Lung (tissue), 12 donors: Measurements from ENCODE around the gene KCNMA1. TPM values are rescaled to one million over a fixed set of nuclear protein-coding genes. Genes with fewer than 3 reads are reported as not detected.

Source experiments
- ATAC-seq: fragments of 200-7000 bp; cut with Tn5 transposase; one replicate; pipeline ENCODE4 v1.9.1; 2020; ENCODE audit warnings: moderate number of reproducible peaks; ENCODE audit not compliant: insufficient read depth, low FRiP score
- DNase-seq, 3 donors: peaks; one replicate each; pipeline ENCODE4 v3.0.0-alpha.2; 2013 to 2017
- H3K27ac ChIP-seq, 2 donors: one replicate each; pipeline ENCODE4 v1.5.1; 2013; ENCODE audit warnings: mild to moderate bottlenecking in 2 of 2, moderate library complexity in 2 of 2, control low read depth in 1 of 2, inconsistent platforms in 1 of 2, low read depth in 1 of 2, low read length in 1 of 2
- H3K27me3 ChIP-seq, 3 donors: one replicate each; pipeline ENCODE4 v1.5.1; 2013; ENCODE audit warnings: low read length in 2 of 3; ENCODE audit not compliant: control insufficient read depth in 3 of 3, insufficient read depth in 3 of 3
- H3K36me3 ChIP-seq, 4 donors: one replicate each; pipeline ENCODE4 v1.5.1; 2013; ENCODE audit warnings: low read length in 4 of 4, mild to moderate bottlenecking in 1 of 4, moderate library complexity in 1 of 4; ENCODE audit not compliant: control insufficient read depth in 4 of 4, insufficient read depth in 4 of 4
- H3K4me1 ChIP-seq, 5 donors: one replicate each; pipeline ENCODE4 v1.5.1; 2013; ENCODE audit warnings: low read length in 5 of 5, mild to moderate bottlenecking in 2 of 5, moderate library complexity in 1 of 5; ENCODE audit not compliant: control insufficient read depth in 5 of 5, insufficient read depth in 5 of 5
- H3K4me3 ChIP-seq: one replicate; pipeline ENCODE4 v1.5.1; 2013; ENCODE audit warnings: mild to moderate bottlenecking, control low read depth, moderate library complexity
- H3K9ac ChIP-seq, 2 donors: one replicate each; pipeline ENCODE4 v1.5.1; 2013; ENCODE audit warnings: low read length in 2 of 2, control low read depth in 1 of 2; ENCODE audit not compliant: insufficient read depth in 1 of 2
- H3K9me3 ChIP-seq, 4 donors: one replicate each; pipeline ENCODE4 v1.5.1; 2013; ENCODE audit warnings: low read length in 3 of 4, mild to moderate bottlenecking in 1 of 4, moderate library complexity in 1 of 4; ENCODE audit not compliant: control insufficient read depth in 4 of 4, insufficient read depth in 3 of 4
- CTCF ChIP-seq: IDR thresholded peaks from 2 replicates; pipeline ENCODE4 v1.5.1; 2012; ENCODE audit warnings: mild to moderate bottlenecking; ENCODE audit errors: control extremely low read depth, extremely low read depth
- WGBS, 2 donors: extraction: QIAGEN DNeasy Blood & Tissue Kit; methylation state at CpG; one replicate each; pipeline ENCODE4 v1.1.7; 2013; 5-methylcytosine and 5-hydroxymethylcytosine counted together
- polyA plus RNA-seq, 2 donors: library from polyadenylated mRNA; stranded (reverse); fragments of 200-250 nt; gene quantifications; one replicate each; pipeline ENCODE4 v1.2.1, GENCODE V29; 2013
- total RNA-seq, 2 donors: library from RNA; depleted of rRNA in 1 of 2; stranded (reverse); fragments of >200 nt in 1 of 2; gene quantifications; one replicate each; pipeline ENCODE4 v1.2.1, GENCODE V29; 2014 to 2021
- donor health status: control.
- donor health status: control.
- donor health status: Bipolar disorder and iron deficiency.
- donor health status: healthy.
- donor health status: DM: yes; HTN: yes; CAD: no.

Gene KCNMA1
- total and polyA plus RNA-seq, 4 donors, result 3.8 to 13.0 (median 5.5) TPM

- no peak for ATAC-seq
- no peaks in the 10 kb centered on the region for H3K9me3 ChIP-seq
- no peak overlapping the region for H3K27ac ChIP-seq
- no peak for TF ChIP-seq CTCF
- no peaks in the 10 kb centered on the region for H3K36me3 ChIP-seq
- H3K4me1 ChIP-seq, result peaks cover 0 to 9% (median 6%) of the 10 kb centered on the region in 5 donors
- no peaks in the 10 kb centered on the region for H3K27me3 ChIP-seq
- no peak for DNase-seq
- no peak overlapping the region for H3K9ac ChIP-seq
- 32 to 42% methylated on average over 4 of the region's 4 CpGs for WGBS, 2 donors
- no peak overlapping the region for H3K4me3 ChIP-seq
These were observed 595.9 kb downstream of the KCNMA1 start for GRCh38 chr10:77041636-77042258.

GRCh38 chr10:77038407-77038806 is 599.2 kb downstream of the KCNMA1 start:
- no peak for TF ChIP-seq CTCF
- Histone ChIP-seq H3K9me3 (no peaks in the 10 kb centered on the region), H3K27me3 (no peaks in the 10 kb centered on the region), H3K36me3 (no peaks in the 10 kb centered on the region), H3K4me3 (no peak overlapping the region), H3K9ac (no peak overlapping the region), H3K4me1 (peaks cover 0 to 18% (median 3%) of the 10 kb centered on the region in 5 donors), H3K27ac (no peak overlapping the region)
- DNase-seq (no peak), ATAC-seq (no peak)
- WGBS, 2 donors, result 84 to 97% methylated on average over 4 of the region's 4 CpGs

GRCh38 chr10:77037735-77038403 is 599.7 kb downstream of the KCNMA1 start:
- peaks cover 0 to 18% (median 3%) of the 10 kb centered on the region in 5 donors for H3K4me1 ChIP-seq
- ATAC-seq, result no peak
- no peaks in the 10 kb centered on the region for H3K9me3 ChIP-seq
- WGBS, 2 donors, result 82 to 87% methylated on average over 8 of the region's 8 CpGs
- no peaks in the 10 kb centered on the region for H3K27me3 ChIP-seq
- no peak for TF ChIP-seq CTCF
- no peak overlapping the region for H3K27ac ChIP-seq
- H3K36me3 ChIP-seq, result no peaks in the 10 kb centered on the region
- DNase-seq, result no peak
- H3K9ac ChIP-seq, result no peak overlapping the region
- no peak overlapping the region for H3K4me3 ChIP-seq
